K562 (cell line): ENCODE measurements around the gene DAPK3. TPM values are rescaled to one million over a fixed set of nuclear protein-coding genes. Genes with fewer than 3 reads are reported as not detected.
A peak's percentile ranks its signal among the peaks of the same experiment; 100 is the strongest.

ENCODE experiments used
- CTCF ChIP-seq, 3 experiments: IDR thresholded peaks in 2 of 3; conservative IDR thresholded peaks in 1 of 3; 2 replicates each; pipeline ENCODE4 v1.5.1; 2011 to 2012; ENCODE audit warnings: low read length in 3 of 3, mild to moderate bottlenecking in 3 of 3, control low read depth in 2 of 3, improper control_type of control experiment in 1 of 3, inconsistent platforms in 1 of 3, low read depth in 1 of 3, mixed read lengths in 1 of 3, moderate library complexity in 1 of 3; ENCODE audit not compliant: insufficient read depth in 2 of 3
- DMBX1 ChIP-seq: fragments of 250-450 bp; sonication (Bioruptor Pico); IDR thresholded peaks from 2 replicates; pipeline ENCODE4 v1.8.0; 2022; ENCODE audit warnings: inconsistent platforms, mild to moderate bottlenecking, moderate library complexity, borderline replicate concordance
- JUNB ChIP-seq: fragments of 450-650 bp; formaldehyde crosslinking; conservative IDR thresholded peaks from 2 replicates; pipeline ENCODE4 v1.4.0; 2020; ENCODE audit warnings: mild to moderate bottlenecking
- NR3C1 ChIP-seq: sonication (generic); formaldehyde crosslinking; IDR thresholded peaks from 2 replicates; pipeline ENCODE4 v1.8.1; 2022; ENCODE audit warnings: missing genetic modification reagents
- PATZ1 ChIP-seq: fragments of 250-450 bp; sonication (Bioruptor Pico); IDR thresholded peaks from 2 replicates; pipeline ENCODE4 v1.5.0; 2020; ENCODE audit warnings: mild to moderate bottlenecking, borderline replicate concordance
- SRSF7 ChIP-seq: fragments of 200-400 bp; formaldehyde crosslinking; optimal IDR thresholded peaks from 2 replicates; pipeline ENCODE3; 2017; ENCODE audit warnings: mild to moderate bottlenecking, low read depth, low read length
- THRB ChIP-seq: fragments of 450-650 bp; formaldehyde crosslinking; conservative IDR thresholded peaks from 2 replicates; pipeline ENCODE4 v1.4.0; 2022; ENCODE audit warnings: mild to moderate bottlenecking, missing genetic modification characterization
- ZBTB7A ChIP-seq: IDR thresholded peaks from 2 replicates; pipeline ENCODE4 v1.6.1; 2011; ENCODE audit warnings: low read depth, mild to moderate bottlenecking, low read length, moderate library complexity, borderline replicate concordance; ENCODE audit not compliant: control insufficient read depth
- ZNF609 ChIP-seq: sonication (generic); formaldehyde crosslinking; IDR thresholded peaks from 2 replicates; pipeline ENCODE4 v1.8.1; 2023; ENCODE audit warnings: missing genetic modification reagents, mild to moderate bottlenecking, borderline replicate concordance
- polyA plus RNA-seq, 8 experiments: library from polyadenylated mRNA; depleted of rRNA in 4 of 8; stranded (reverse) in 5 of 8; unstranded in 3 of 8; fragments of >200 nt; fragmentation: Nextera tagmentation in 2 of 8; fragmentation: Illumina TruSeq in 1 of 8; extraction: Ambion mirVana in 2 of 8; extraction: Trizol in 1 of 8; gene quantifications; 2 replicates each; pipeline versions ENCODE4 v1.2.1 to v1.2.3, GENCODE V29; 2011 to 2014; ENCODE audit warnings: inconsistent platforms in 1 of 8, missing spikeins in 1 of 8
- total RNA-seq, 7 experiments: library from RNA; depleted of rRNA in 6 of 7; stranded (reverse); fragments of >200 nt in 6 of 7; fragmentation: Illumina TruSeq in 2 of 7; extraction: Trizol in 2 of 7; gene quantifications; 2 replicates each; pipeline versions ENCODE4 v1.2.1 to v1.2.3, GENCODE V29; 2011 to 2021; ENCODE audit warnings: low replicate concordance in 1 of 7
- TF ChIP-seq, protein P1 (sequence below): fragments of 250-450 bp; sonication (Bioruptor Pico); IDR thresholded peaks from 2 replicates; pipeline ENCODE4 v1.6.1; 2021; ENCODE audit warnings: mild to moderate bottlenecking
- TF ChIP-seq, protein P2 (sequence below): fragments of 250-450 bp; sonication (Bioruptor Pico); IDR thresholded peaks from 2 replicates; pipeline ENCODE4 v1.5.0; 2021
- TF ChIP-seq, protein P3 (sequence below): IDR thresholded peaks from 2 replicates; pipeline ENCODE4 v1.6.1; 2011; ENCODE audit not compliant: insufficient read length; ENCODE audit errors: extremely low read depth

Gene DAPK3
- total and polyA plus RNA-seq, 9 of the 15 experiments (the other 6 are each of a cell fraction or from before 2014, with no cell fraction given) = 0.14 to 63.4 (median 25.0) TPM

- TF ChIP-seq ZNF609 (no peak), ZBTB7A (no peak), SRSF7 (no peak), THRB (CRISPR knock-in tag) (peak; percentile 44; the same call in 1 of the 2 replicates), DMBX1 (CRISPR knock-in tag) (no peak), JUNB (no peak), PATZ1 (no peak), CTCF (IDR thresholded peaks at IDR 0.05 in 2 of 3, conservative IDR thresholded peaks at IDR 0.05 in 1 of 3; ENCODE audit: insufficient read depth in 2 of 3, low read depth in 1 of 3, low read length in 3 of 3) (no peak), NR3C1 (no peak)
- TF ChIP-seq, protein P1, sequence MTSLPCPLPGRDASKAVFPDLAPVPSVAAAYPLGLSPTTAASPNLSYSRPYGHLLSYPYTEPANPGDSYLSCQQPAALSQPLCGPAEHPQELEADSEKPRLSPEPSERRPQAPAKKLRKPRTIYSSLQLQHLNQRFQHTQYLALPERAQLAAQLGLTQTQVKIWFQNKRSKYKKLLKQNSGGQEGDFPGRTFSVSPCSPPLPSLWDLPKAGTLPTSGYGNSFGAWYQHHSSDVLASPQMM (CRISPR knock-in tag) = no peak
- TF ChIP-seq, protein P2, sequence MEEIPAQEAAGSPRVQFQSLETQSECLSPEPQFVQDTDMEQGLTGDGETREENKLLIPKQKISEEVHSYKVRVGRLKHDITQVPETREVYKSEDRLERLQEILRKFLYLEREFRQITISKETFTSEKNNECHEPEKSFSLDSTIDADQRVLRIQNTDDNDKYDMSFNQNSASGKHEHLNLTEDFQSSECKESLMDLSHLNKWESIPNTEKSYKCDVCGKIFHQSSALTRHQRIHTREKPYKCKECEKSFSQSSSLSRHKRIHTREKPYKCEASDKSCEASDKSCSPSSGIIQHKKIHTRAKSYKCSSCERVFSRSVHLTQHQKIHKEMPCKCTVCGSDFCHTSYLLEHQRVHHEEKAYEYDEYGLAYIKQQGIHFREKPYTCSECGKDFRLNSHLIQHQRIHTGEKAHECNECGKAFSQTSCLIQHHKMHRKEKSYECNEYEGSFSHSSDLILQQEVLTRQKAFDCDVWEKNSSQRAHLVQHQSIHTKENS (CRISPR knock-in tag) = no peak
- TF ChIP-seq, protein P3, sequence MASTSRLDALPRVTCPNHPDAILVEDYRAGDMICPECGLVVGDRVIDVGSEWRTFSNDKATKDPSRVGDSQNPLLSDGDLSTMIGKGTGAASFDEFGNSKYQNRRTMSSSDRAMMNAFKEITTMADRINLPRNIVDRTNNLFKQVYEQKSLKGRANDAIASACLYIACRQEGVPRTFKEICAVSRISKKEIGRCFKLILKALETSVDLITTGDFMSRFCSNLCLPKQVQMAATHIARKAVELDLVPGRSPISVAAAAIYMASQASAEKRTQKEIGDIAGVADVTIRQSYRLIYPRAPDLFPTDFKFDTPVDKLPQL = no peak
These were observed 5.8 kb upstream of the DAPK3 start (continued) for GRCh38 chr19:3976495-3977241.
